A673 (cell line): ENCODE measurements around the gene DPM3.

Experiments
- EZH2 ChIP-seq: fragments of 200-600 bp; sonication (generic); IDR thresholded peaks from 2 replicates; pipeline ENCODE4 v1.6.1; 2017; ENCODE audit warnings: borderline replicate concordance, low read depth, mild to moderate bottlenecking, mixed read lengths, antibody characterized with exemption, low read length; ENCODE audit not compliant: poor library complexity, severe bottlenecking
- TF ChIP-seq, protein P1 (sequence below): fragments of 300-800, 200-600 bp; sonication (generic); conservative IDR thresholded peaks from 2 replicates; pipeline ENCODE4 v1.5.1; 2017; ENCODE audit warnings: low read depth, mild to moderate bottlenecking, antibody characterized with exemption, low read length, moderate library complexity, mixed read lengths

- TF ChIP-seq, protein P1, sequence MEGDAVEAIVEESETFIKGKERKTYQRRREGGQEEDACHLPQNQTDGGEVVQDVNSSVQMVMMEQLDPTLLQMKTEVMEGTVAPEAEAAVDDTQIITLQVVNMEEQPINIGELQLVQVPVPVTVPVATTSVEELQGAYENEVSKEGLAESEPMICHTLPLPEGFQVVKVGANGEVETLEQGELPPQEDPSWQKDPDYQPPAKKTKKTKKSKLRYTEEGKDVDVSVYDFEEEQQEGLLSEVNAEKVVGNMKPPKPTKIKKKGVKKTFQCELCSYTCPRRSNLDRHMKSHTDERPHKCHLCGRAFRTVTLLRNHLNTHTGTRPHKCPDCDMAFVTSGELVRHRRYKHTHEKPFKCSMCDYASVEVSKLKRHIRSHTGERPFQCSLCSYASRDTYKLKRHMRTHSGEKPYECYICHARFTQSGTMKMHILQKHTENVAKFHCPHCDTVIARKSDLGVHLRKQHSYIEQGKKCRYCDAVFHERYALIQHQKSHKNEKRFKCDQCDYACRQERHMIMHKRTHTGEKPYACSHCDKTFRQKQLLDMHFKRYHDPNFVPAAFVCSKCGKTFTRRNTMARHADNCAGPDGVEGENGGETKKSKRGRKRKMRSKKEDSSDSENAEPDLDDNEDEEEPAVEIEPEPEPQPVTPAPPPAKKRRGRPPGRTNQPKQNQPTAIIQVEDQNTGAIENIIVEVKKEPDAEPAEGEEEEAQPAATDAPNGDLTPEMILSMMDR, result no peak
- TF ChIP-seq EZH2, result no peak
These were observed 35.5 kb downstream of the DPM3 start for GRCh38 chr1:155104605-155105534.
